Neural crest cell (in vitro differentiated cells): ENCODE data around the gene PRG2. TPM values are rescaled to one million over a fixed set of nuclear protein-coding genes. Genes with fewer than 3 reads are reported as not detected.

Experiments used
- DNase-seq: peaks from one replicate; pipeline ENCODE4 v3.0.0; 2021; ENCODE audit warnings: low read depth, mixed read lengths, low spot score
- H3K27ac Mint-ChIP-seq: one replicate; pipeline ENCODE4 v1.8.0; 2021; ENCODE audit warnings: mild to moderate bottlenecking, mixed read lengths; ENCODE audit not compliant: unreplicated experiment
- H3K27me3 Mint-ChIP-seq: 2 replicates; pipeline ENCODE4 v1.8.0; 2021; ENCODE audit warnings: low read depth, mild to moderate bottlenecking, mixed read lengths
- H3K36me3 Mint-ChIP-seq: 2 replicates; pipeline ENCODE4 v1.8.0; 2021; ENCODE audit warnings: low read depth, mild to moderate bottlenecking, mixed read lengths
- H3K4me1 Mint-ChIP-seq: 2 replicates; pipeline ENCODE4 v1.8.0; 2021; ENCODE audit warnings: mixed read lengths
- H3K4me3 Mint-ChIP-seq: one replicate; pipeline ENCODE4 v1.8.0; 2021; ENCODE audit warnings: mild to moderate bottlenecking, mixed read lengths
- H3K9me3 Mint-ChIP-seq: 2 replicates; pipeline ENCODE4 v1.8.0; 2021; ENCODE audit warnings: mixed read lengths
- CTCF ChIP-seq: fragments of 200-600 bp; sonication (generic); conservative IDR thresholded peaks from 2 replicates; pipeline ENCODE4 v1.5.0; 2021; ENCODE audit warnings: antibody characterized with exemption, mild to moderate bottlenecking
- long read RNA-seq: library from polyadenylated mRNA; unstranded; transcript quantifications from one replicate; pipeline ENCODE4 v2.0.0, GENCODE V29; 2020
- total RNA-seq: library from RNA; stranded (reverse); gene quantifications from 2 replicates; pipeline ENCODE4 v1.2.1, GENCODE V29; 2021

The PRG2 gene
- 0.23 TPM in 1 of 2 replicates, not detected in the other for total RNA-seq
- long read RNA-seq = 0 reads

DNA sequence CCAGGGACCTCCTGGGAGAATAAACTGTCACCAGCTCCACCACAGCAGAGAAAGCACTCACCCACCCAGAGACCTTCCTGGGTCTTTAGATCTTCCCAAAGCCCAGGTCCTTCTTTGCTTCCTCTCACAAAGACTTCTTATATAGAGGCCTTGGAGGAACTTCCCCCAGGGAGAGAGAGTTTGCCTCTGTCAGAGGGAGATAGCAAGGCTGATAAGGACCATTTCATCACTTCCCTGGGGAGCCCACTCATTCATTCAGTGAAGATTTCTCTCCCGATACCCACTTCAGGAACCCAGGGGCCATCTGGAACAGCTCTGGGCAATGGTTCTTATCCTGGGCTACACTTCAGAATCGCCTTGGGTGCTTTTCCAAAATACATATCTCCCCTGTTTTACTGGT, at the start of gene PRG2:
Gene PRG2 (minus strand): TSS at position 116 of the 400 bp plus-strand sequence. CDS start 706 bp downstream, outside the sequence.
- Mint-ChIP-seq H3K4me1 (no peaks in the 10 kb centered on the region), H3K4me3 (no peak within 1 kb of the TSS), H3K27ac (no peak within 1 kb of the TSS), H3K9me3 (no peaks in the 10 kb centered on the region), H3K27me3 (peaks cover 51% of the 10 kb centered on the region), H3K36me3 (no peaks in the 10 kb centered on the region)
- no peak for DNase-seq
- no peak for TF ChIP-seq CTCF

- no peaks in the 10 kb centered on the region for H3K9me3 Mint-ChIP-seq
- no peak for TF ChIP-seq CTCF
- H3K4me1 Mint-ChIP-seq = no peaks in the 10 kb centered on the region
- no peaks in the 10 kb centered on the region for H3K36me3 Mint-ChIP-seq
- peaks cover 11% of the 10 kb centered on the region for H3K27me3 Mint-ChIP-seq
- H3K27ac Mint-ChIP-seq = peak overlapping the region; percentile 71
- no peak for DNase-seq
- no peak overlapping the region for H3K4me3 Mint-ChIP-seq
Observed at GRCh38 chr11:57439786-57440185, 49.3 kb upstream of the PRG2 start.

DNA sequence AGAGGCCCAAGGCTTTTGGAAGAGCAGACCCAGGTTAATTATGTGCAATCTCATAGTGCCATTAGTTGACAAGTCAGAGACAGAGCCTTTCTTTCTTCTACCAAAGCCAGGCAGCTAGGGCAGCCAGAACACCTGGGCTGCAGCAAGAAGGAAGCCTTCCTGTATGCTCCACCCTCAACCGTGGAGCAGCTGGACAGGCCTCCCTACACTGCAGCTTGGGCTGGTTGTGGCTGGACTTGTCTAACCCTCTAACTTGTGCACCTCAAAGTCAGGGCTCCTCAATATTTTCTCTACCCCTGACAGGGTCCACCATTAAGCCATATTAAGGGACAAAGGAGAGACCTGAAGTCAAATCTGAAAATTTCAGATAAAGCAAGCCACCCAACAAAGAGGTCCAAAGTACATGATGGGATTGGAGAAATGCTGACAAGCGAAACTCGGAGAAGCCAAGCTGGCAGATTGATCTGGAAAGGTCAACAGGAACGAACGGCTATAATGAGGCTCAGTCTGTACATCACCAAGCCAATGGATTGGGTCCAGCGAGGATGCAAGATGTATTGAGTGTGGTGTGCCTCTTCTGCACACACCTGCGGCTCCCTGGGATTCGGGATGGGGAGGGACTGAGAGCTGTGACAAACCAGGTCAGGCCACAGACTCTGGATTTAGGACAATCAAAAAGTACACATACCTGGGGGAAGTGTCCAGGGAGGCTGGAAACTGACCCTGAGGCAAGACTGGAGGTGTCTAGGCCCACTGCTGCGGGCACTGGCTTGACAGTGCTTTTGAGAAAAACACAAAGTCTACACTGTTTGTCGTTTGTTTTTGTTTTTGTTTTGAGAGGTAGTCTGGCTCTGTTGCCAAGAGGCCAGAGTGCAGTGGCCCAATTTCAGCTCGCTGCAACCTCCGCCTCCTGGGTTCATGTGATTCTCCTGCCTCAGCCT, 48.2 kb upstream of the PRG2 start:
- Mint-ChIP-seq H3K27ac (no peak overlapping the region), H3K4me3 (no peak overlapping the region), H3K4me1 (no peaks in the 10 kb centered on the region), H3K9me3 (no peaks in the 10 kb centered on the region), H3K27me3 (peaks cover 3% of the 10 kb centered on the region), H3K36me3 (no peaks in the 10 kb centered on the region)
- no peak for DNase-seq
- no peak for TF ChIP-seq CTCF

DNA sequence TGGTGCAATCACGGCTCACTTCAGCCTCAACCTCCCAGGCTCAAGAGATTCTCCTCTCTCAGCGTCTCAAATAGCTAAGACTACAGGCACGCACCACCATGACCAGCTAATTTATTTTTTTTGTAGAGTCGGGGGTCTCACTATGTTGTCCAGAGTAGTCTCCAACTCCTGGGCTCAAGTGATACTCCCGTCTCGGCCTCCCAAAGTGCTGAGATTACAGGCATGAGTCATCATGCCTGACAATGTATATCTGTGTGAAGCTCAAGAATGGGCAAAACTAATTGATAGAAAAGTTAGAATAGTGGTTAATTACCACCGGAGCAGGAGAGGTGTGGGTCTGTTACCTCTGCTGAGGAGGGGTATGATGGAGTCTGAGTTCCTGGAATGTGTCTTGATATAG, 45.6 kb upstream of the PRG2 start:
- H3K27ac Mint-ChIP-seq = no peak overlapping the region
- no peak for DNase-seq
- H3K36me3 Mint-ChIP-seq = no peaks in the 10 kb centered on the region
- H3K4me1 Mint-ChIP-seq = peaks cover 19% of the 10 kb centered on the region
- H3K4me3 Mint-ChIP-seq = no peak overlapping the region
- TF ChIP-seq CTCF = no peak
- H3K9me3 Mint-ChIP-seq = no peaks in the 10 kb centered on the region
- H3K27me3 Mint-ChIP-seq = peaks cover 3% of the 10 kb centered on the region

DNA sequence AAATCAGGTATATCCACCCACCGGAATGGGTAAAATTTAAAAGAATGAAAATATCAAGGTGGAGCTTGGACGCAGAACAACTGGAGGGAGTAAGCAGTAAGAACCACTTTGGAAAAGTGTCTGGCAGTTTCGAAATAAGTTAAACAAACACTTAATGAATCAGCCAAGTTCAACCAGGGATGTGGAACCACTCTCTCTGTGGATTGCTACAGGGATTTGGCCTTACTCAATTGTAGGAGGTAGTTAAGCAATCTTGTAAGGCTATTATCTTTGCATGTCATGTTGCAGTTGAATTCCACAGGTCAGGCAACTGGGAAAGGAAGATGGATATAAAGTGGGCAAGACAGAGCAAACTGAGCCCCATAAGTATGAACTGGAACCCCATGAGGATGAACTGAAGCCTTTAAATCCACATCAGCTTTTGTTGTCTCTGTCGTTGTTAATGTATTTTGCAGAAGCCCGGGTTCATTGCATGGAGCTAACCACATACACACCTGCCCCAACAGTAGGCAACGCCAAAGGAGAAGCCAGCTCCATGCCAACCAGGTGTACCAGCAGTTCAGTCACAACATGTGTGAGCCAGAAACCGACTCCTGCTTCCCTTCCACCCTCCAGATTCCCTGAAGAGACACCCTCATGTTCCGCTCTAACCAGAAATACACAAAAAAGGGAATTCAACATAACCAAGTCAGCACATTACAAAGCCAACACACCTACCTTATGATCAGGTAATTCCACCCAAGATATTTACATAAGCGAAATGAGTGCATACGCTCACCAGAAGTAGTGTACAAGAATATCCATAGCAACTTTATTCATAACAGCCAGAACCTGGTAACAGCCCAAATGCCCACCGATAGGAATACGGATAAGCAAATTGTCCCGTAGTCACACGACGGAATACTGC, 44.4 kb upstream of the PRG2 start:
- Mint-ChIP-seq H3K27me3 (peaks cover 5% of the 10 kb centered on the region), H3K9me3 (no peaks in the 10 kb centered on the region), H3K27ac (no peak overlapping the region), H3K36me3 (no peaks in the 10 kb centered on the region), H3K4me1 (peaks cover 20% of the 10 kb centered on the region), H3K4me3 (no peak overlapping the region)
- TF ChIP-seq CTCF = no peak
- no peak for DNase-seq
